Putamen (tissue), 1 donor: ENCODE measurements around the gene RBMS1.

ENCODE experiments used
- DNase-seq: peaks from one replicate; pipeline ENCODE4 v3.0.0-alpha.2; 2016; ENCODE audit warnings: low spot score

Gene RBMS1

DNA sequence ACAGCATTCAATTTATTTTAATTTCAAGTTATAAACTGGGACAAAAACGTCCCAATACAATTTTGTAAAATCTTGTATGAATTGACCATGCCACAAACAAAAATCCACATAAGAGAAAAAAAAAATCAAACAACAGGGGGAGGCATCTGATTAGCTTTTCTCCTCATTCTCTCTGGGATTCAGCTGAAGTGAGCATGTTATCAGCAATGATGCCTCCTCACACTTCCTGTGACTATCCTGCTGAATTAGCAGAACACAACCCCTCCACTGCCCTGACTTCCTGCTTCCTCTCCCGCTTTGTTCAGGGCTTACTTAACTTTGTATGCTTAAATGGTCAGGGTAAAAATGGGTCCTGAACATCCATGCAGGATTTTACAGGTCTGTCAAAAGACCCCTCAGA, 161.3 kb downstream of the RBMS1 start:
- DNase-seq: no peak

DNA sequence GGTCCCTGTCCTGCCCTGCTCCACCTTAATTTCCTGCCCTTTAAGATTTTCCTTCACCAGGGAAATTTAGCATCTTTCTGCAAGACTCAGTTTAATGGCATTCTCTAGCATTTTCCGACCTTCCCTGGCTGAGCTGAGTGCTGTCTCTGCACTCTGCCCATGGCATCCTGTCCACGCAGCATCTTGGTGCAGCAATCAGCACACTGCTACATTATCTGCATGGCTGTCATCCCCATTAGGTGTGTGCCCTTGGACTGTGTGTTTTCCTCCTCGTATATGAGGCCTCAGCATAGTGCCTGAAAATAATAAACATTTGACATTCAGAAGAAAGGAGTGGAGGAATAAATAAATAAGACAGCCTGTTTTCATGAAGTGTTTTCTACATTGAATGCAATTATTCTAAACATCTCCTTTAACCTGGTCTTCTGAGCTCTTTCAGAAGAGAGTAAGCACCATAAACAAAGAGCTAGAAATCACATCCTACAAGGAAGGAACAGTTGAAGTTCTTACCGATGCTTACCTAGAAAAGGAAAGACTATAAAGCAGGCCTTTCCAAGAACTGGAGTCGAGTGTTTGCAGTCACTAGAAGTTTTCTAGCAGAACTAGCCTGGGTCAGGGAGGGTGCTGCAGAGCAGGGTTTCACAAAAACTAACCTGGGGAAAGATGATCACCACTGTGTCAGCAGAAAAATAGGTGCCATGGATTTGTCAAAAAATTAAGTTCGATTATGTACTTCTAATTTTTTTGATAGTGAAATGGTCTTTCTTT, 162.2 kb downstream of the RBMS1 start:
- DNase-seq: no peak

GRCh38 chr2:160328811-160329527, 164.6 kb downstream of the RBMS1 start:
- no peak for DNase-seq

DNA sequence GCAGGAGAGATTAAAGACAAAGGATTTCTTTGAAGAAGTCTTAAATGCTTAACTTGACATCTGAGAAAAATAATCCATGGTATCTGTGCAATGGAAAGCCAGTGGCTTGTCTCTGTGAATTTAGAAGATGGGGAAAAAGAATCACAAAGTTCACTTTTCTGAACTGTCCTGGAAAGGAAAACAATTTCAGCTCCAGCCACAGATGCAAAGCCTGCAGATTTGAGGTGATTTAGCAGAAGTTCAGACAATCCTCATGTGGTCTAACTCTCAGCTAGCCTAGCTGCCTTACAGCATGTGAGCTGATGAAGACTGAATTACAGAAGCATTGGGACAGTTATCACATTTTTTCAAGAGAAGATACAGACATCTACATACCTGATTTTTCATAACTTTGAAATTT, 166.8 kb downstream of the RBMS1 start:
- DNase-seq: no peak

DNA sequence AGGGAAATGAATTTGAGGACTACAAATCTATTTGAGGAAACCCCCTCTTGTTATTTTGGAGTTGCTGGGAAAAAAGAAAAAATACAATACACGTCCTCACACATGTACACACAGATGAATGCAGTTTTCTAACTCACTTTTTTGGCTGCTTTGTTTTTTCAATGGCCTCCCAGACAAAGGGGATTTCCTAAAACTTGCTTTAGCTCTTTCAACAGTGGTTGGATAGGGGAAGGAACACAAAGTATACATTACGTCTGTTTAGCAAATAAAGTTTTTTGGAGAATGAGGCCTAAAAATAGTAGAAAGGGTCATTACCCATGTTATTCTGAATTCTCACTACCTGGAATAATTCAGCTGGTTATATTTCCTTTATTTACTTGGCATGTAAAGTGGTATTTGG, 168.2 kb downstream of the RBMS1 start:
- DNase-seq: no peak

DNA sequence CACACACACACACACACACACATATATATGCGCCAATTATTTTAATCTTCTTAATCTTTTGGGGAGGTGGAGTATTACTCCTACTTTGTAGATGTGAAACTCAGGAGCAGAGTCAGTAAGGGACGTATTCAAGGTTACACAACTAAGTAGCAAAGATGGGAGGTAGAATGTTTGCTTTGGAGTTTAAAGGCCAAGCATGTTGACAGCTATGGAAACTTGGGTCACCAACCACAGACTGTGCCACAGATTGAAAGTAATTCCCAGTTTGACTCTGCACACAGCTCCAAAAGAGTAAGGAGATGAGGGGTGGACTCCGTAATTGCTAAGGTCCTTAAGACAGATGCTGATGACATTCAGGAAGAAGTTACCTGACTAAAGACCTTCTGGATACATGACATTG, 168.7 kb downstream of the RBMS1 start:
- DNase-seq: no peak

DNA sequence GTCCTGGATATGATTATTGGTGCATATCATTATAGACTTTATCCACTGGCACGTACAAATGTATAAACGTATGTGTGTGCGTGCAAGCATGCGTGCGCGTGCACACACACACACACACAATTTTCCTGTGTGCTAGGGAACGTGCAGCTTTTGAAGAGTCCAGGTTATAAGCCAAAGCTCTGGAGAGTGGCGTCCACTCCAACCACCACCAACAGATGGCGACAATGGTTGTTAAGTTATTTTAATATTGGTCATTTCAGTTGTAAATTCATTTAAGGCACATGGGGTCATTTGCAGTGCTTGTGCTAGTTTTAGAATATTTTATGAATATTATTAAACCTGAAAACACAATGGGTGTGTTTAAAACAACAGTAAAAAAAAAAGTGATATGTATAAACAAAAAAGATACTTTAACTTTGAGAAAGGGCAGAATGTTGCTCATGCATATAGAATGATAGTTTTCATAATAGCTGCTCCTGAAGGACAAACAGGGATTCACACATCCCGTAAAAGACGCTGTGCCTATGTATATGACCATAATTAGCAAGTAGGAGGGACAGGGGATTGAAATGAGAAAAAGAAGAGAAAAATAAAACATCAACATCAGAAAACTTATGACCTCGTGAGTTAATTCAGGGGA, 169.3 kb downstream of the RBMS1 start:
- no peak for DNase-seq

DNA sequence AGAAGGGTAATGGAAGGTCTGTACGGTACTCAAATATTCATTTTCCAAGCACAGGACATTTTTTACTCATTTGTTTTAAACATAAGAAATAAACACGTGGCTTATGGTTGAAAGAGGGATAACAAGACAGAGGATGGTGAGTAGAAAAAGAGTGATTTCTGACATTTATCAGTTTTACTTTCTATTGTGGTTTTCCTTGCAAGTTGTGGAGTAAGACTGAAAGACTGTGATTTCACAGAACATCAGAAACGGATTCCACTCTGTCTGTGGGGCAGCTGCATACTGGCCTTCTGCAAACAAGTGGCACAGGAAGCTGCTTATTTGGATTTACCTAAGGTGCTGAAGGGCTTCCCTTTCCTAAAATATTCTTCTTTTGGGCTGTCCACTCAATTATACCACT, 171.3 kb downstream of the RBMS1 start:
- DNase-seq: no peak

GRCh38 chr2:160321006-160321405, 172.6 kb downstream of the RBMS1 start:
- no peak for DNase-seq

DNA sequence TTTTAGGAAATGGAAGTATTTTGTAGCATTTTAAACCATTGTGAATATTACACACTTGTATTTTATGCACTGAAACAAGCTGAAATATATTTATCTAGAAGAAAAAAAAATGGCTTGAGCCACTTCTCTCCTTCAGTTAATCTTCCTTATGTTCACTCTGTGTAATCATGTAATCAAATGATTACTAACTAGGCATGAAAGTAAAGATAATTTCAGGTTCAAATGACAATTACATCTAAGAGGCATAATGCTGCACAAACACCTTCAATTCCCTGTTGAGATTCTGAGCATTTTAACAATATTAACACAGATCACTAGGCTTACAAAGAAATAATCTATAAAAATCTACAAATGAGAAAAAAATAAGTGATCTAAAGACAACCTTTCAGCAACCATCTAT, 173.9 kb downstream of the RBMS1 start:
- no peak for DNase-seq

GRCh38 chr2:160318218-160318617, 175.4 kb downstream of the RBMS1 start:
- no peak for DNase-seq

DNA sequence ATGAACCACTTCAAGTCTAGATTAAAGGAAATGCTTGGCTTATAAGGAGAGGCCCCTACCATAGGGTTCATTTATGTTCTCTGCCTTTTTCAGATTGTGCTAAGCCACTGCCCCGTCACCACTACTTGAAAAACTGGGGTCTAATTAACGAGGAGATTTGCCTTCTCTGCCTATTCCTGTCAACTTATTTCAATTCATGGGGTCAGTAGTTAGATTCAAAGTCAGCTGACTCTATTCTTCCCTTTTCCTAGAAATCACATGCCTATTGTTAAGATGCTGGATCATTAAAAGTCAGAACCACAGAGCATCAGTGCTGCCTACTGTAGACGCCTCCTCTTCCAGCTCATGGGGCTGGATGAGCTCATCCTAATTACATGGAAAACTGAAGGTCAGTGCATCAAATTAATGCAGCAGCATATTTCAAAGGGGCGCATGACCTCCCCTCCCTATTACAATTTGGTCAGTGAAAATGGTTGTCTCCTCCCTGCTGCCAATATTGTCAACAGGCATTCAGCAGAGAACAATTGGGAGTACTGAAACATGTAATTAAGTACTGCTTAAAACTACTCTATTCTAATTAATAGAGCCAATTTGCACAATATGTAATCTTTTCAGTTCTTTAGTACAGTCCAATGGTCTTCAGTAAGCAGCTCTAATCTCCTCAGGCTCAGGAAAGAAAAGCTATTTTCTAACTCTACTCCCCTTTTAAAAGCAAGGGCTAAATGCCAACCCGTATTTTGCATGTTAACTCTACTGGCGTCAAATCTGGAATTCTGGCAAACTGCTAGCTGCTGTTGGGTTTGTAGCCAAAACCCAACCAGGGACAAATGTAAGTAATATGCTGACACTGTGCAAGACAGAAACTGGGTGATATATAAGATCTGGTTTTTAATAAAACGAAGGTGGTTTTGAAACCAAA, 176.2 kb downstream of the RBMS1 start:
- no peak for DNase-seq

DNA sequence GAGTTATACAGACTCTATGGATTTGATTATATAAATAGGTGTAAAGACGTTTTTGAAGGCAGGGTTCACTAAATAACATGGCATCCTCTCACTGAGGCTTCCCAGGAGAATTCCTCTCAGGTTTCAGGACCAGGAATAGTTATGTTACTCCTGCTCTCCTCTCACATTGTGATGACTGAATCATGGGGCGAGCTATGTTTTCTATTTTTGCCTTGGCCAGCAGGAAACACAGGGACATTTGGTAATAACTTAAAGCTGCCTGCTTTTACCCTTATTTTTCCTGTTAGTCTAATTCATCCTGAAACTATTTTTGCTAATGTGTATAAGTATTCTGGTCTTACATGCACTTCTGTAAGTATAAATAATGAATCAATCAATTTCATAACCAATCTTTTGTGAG, 178.3 kb downstream of the RBMS1 start:
- no peak for DNase-seq

GRCh38 chr2:160310118-160310828, 183.3 kb downstream of the RBMS1 start:
- DNase-seq: no peak

GRCh38 chr2:160309585-160309984, 184.0 kb downstream of the RBMS1 start:
- no peak for DNase-seq

- no peak for DNase-seq
These were observed 184.7 kb downstream of the RBMS1 start for GRCh38 chr2:160308915-160309314.

GRCh38 chr2:160308476-160308875, 185.1 kb downstream of the RBMS1 start:
- no peak for DNase-seq

DNA sequence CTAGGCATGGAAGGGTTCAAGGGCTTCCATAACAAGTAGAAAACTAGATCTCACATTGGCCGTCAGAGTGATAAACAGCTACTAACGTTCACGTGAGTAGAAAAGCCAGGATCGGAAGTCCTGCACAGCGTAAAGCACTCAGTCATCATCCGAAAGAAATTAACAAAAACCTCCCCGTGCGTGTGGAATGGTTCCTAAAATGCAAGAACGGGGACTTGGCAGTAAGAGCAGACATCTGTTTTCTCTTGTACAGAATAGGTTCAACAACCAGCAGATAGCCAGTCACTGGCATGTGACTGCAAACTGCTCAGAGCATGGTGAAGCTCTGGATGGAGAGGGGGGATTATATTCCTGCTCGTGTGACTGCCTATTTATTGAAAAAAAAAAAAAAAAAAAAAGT, 186.6 kb downstream of the RBMS1 start:
- no peak for DNase-seq

GRCh38 chr2:160305081-160305750, 188.4 kb downstream of the RBMS1 start:
- DNase-seq: no peak

DNA sequence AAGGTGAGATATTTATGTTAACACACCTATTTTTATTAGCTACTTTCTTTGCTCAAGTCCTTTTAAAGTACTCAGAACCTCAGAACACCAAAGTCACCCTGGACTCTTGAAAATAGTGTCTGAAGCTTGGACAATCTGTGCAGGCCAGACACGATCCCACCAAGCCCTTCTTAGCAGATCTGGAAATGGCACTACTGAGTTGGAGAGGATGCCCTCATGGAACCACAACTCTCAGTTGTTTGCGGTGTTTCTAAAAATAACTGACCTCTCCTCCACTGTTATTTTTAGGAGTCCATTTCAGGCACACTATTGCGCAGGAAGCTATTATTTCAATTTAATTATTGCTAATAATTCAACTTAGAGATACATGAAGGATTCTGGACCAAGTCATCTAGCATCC, 190.1 kb downstream of the RBMS1 start:
- no peak for DNase-seq

- DNase-seq: no peak
These were observed 190.5 kb downstream of the RBMS1 start for GRCh38 chr2:160303076-160303475.
